ENCODE measurements around the gene ZNF724. TPM values are rescaled to one million over a fixed set of nuclear protein-coding genes. Genes with fewer than 3 reads are reported as not detected.
"Not testable (repeated sequence)": the region's sequence is repeated elsewhere in the genome, so short reads cannot be mapped to it uniquely, and the experiment has no call there.

The ZNF724 gene
- total RNA-seq, 1 donor from 2014 or later = 2.7 TPM

DNA sequence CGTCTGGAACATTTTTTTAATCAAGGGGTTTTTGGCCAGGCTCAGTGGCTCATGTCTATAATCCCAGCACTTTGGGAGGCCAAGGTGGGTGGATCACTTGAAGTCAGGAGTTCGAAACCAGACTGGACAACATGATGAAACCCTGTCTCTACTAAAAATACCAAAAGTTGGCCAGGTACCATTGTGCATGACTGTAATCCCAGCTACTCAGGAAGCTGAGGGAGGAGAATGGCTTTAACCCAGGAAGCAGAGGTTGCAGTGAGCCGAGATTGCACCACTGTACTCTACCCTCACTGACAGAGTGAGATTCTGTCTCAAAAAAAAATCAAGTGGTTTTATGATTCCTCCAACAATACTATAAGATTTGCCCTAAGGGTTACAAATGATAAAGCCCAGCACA, 3.1 kb upstream of the ZNF724 start:
- DNase-seq (ENCODE audit: low read depth) = not testable (repeated sequence)

DNA sequence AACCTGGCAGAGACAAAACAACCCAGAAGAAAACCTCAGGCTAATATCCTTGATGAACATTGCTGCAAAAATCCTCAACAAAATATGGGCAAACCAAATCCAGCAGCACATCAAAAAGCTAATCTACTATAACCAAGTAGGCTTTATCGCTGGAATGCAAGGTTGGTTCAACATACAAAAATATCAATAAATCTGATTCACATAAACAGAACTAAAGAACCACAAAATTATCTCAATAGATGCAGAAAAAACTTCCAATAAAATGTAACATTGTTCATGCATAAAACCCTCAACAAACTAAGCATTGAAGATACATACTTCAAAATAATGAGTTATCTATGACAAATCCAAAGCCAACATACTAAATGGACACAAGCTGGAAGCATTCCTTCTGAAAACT, 8.8 kb downstream of the ZNF724 start:
- DNase-seq (ENCODE audit: low read depth) = peak; percentile 6

DNA sequence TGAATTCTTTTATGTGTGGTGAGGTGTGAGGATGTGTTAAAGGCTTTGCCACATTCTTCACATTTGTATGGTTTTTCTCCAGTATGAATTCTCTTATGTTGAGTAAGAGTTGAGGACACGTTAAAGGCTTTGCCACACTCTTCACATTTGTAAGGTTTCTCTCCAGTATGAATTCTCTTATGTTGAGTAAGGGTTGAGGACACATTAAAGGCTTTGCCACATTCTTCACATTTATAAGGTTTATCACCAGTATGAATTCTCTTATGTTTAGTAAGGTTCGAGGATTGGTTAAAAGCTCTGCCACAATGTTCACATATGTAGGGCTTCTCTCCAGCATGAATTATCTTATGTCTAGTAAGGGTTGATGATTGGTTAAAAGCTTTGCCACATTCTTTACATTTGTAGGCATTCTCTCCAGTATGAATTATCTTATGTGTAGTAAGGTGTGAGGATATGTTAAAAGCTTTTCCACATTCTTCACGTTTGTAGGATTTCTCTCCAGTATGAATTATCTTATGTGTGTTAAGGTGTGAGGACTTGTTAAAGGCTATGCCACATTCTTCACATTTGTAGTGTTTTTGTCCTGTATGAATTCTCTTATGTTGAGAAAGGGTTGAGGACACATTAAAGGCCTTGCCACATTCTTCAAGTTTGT, 27.1 kb downstream of the ZNF724 start:
- DNase-seq (ENCODE audit: low read depth) = no peak

DNA sequence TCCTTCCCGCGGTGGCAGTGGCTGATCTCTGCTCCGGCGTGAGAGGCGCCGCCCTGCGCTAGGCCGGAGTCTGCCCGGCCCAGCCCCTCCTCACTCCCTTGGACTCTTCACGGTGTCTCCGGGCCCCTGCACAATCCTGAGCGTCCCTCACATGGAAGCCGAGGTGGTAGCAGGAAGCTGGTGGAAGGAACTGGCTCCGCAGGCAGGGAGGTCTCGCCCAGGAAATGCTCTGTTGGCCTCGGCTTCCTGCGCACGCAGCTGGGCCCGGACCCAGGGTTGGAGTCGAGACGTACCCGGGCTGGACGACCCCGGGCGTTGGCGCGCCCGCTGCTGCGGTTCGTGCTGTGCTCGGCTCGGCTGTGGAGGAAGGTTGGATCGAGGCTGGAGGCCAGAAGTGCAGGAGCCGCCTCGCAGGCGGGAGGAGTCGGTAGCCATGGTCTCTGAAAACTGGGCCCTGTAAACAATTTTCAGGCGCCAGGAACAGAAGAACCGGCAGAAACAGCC, 46.3 kb downstream of the ZNF724 start:
- DNase-seq (ENCODE audit: low read depth) = no peak

DNA sequence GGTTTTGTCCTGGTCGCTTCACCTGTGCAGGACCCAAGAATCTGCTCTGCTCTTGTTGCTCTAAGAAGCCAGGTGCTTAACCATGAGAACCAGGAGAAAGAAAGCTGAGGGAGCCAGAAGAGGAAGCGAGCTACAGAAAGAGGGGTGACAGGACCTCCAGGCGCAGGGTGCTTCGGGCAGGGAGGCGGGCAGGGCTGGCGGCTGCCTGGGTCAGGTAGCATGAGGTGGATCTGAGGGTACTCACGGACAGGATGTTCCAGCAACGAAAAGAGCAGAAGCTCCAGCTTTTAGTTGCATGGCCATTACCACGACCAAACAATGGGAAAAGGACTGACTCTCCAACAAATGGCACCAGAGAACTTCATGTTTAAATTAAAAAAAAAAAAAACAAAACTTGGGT, 59.9 kb downstream of the ZNF724 start:
- DNase-seq (ENCODE audit: low read depth) = no peak

DNA sequence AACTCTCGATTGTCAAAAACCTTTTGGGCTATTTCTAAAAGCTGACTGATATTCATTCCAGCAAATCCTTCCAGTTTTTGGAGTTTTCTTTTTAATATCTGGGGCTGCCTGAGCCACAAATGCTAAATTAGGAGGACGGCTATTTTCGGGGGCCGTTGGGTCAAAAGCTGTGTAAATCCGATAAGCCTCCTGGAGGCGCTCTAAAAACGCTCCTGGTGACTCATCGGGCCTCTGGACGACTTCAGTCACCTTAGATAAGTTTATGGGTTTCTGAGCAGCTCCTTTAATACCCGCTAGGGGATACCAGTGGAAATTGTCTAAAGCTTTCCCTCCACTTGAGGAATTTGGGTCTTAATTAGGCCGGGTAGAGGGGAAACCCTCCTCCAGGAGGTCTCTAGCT, 66.9 kb downstream of the ZNF724 start:
- DNase-seq (ENCODE audit: low read depth) = no peak

Other genes starting within 250 kb of the ZNF724 start
- gene ZNF728, start 247.2 kb downstream of the ZNF724 start, total RNA-seq = not detected in 2 replicates
- gene ZNF730, start 133.4 kb downstream of the ZNF724 start, total RNA-seq = 0.88 and 0.96 TPM in 2 replicates
- 29.2 and 44.7 TPM in 2 replicates for gene ZNF91, start 145.1 kb upstream of the ZNF724 start, total RNA-seq

Data from myocyte (in vitro differentiated cells).